WTC11 (cell line): ENCODE data around the gene NINJ2. TPM values are rescaled to one million over a fixed set of nuclear protein-coding genes. Genes with fewer than 3 reads are reported as not detected.
A peak's percentile ranks its signal among the peaks of the same experiment; 100 is the strongest.

Experiments
- AFF4 ChIP-seq: sonication (generic); formaldehyde crosslinking; IDR thresholded peaks from 2 replicates; pipeline ENCODE4 v1.8.1; 2023; ENCODE audit warnings: mild to moderate bottlenecking, missing genetic modification reagents, borderline replicate concordance
- CREB1 ChIP-seq: sonication (generic); formaldehyde crosslinking; IDR thresholded peaks from 2 replicates; pipeline ENCODE4 v1.8.0; 2023; ENCODE audit warnings: mild to moderate bottlenecking, missing genetic modification reagents
- GRHL2 ChIP-seq: fragments of 250-450 bp; sonication (Bioruptor Pico); IDR thresholded peaks from 2 replicates; pipeline ENCODE4 v1.8.0; 2022; ENCODE audit warnings: mild to moderate bottlenecking, moderate library complexity; ENCODE audit not compliant: insufficient replicate concordance, severe bottlenecking
- GTF2I ChIP-seq: fragments of 250-450 bp; sonication (Bioruptor Pico); conservative IDR thresholded peaks from 2 replicates; pipeline ENCODE4 v1.4.0; 2021; ENCODE audit warnings: mild to moderate bottlenecking
- HMGA2 ChIP-seq: fragments of 250-450 bp; sonication (Bioruptor Pico); IDR thresholded peaks from 2 replicates; pipeline ENCODE4 v1.4.0; 2021; ENCODE audit warnings: mild to moderate bottlenecking, moderate library complexity
- IRF1 ChIP-seq: sonication (generic); formaldehyde crosslinking; IDR thresholded peaks from 2 replicates; pipeline ENCODE4 v1.8.0; 2023; ENCODE audit warnings: missing genetic modification reagents
- IRF2 ChIP-seq: sonication (generic); formaldehyde crosslinking; IDR thresholded peaks from 2 replicates; pipeline ENCODE4 v1.8.0; 2022; ENCODE audit warnings: low read depth, missing genetic modification reagents, borderline replicate concordance
- MLX ChIP-seq: sonication (generic); formaldehyde crosslinking; IDR thresholded peaks from 2 replicates; pipeline ENCODE4 v1.8.1; 2023; ENCODE audit warnings: mild to moderate bottlenecking, missing genetic modification reagents, moderate library complexity
- NR3C1 ChIP-seq: sonication (generic); formaldehyde crosslinking; conservative IDR thresholded peaks from 2 replicates; pipeline ENCODE4 v1.8.1; 2023; ENCODE audit warnings: low read depth, mild to moderate bottlenecking, missing genetic modification reagents
- PRDM15 ChIP-seq: sonication (generic); formaldehyde crosslinking; IDR thresholded peaks from 2 replicates; pipeline ENCODE4 v1.8.0; 2022; ENCODE audit warnings: missing genetic modification reagents
- RORB ChIP-seq: fragments of 250-450 bp; sonication (Bioruptor Pico); IDR thresholded peaks from 2 replicates; pipeline ENCODE4 v1.9.0; 2021; ENCODE audit warnings: mild to moderate bottlenecking
- SP1 ChIP-seq: sonication (generic); formaldehyde crosslinking; conservative IDR thresholded peaks from 2 replicates; pipeline ENCODE4 v1.8.1; 2022; ENCODE audit warnings: missing genetic modification reagents
- ZBTB43 ChIP-seq: sonication (generic); formaldehyde crosslinking; IDR thresholded peaks from 2 replicates; pipeline ENCODE4 v1.8.1; 2023; ENCODE audit warnings: mild to moderate bottlenecking, missing genetic modification reagents
- ZNF219 ChIP-seq: sonication (generic); formaldehyde crosslinking; IDR thresholded peaks from 2 replicates; pipeline ENCODE4 v1.8.0; 2023; ENCODE audit warnings: missing genetic modification reagents, mild to moderate bottlenecking, borderline replicate concordance
- ZNF281 ChIP-seq: sonication (generic); formaldehyde crosslinking; IDR thresholded peaks from 2 replicates; pipeline ENCODE4 v1.8.0; 2023; ENCODE audit warnings: mild to moderate bottlenecking, missing genetic modification reagents
- ZNF425 ChIP-seq: fragments of 250-450 bp; sonication (Bioruptor Pico); conservative IDR thresholded peaks from 2 replicates; pipeline ENCODE4 v1.9.0; 2021; ENCODE audit warnings: mild to moderate bottlenecking
- ZNF532 ChIP-seq: fragments of 250-450 bp; sonication (Bioruptor Pico); IDR thresholded peaks from 2 replicates; pipeline ENCODE4 v1.9.0; 2021; ENCODE audit warnings: mild to moderate bottlenecking, borderline replicate concordance
- total RNA-seq: library from RNA; stranded (reverse); gene quantifications from 3 replicates; pipeline ENCODE4 v1.2.3, GENCODE V29; 2021

Gene NINJ2
- total RNA-seq, 1 experiment from 2014 or later: 0.42 TPM

GRCh38 chr12:575948-576614 lies 87.2 kb downstream of the NINJ2 start (continued):
- no peak for TF ChIP-seq ZNF532 (CRISPR knock-in tag)
- peak; percentile 44; the same call in 1 of the 2 replicates for TF ChIP-seq SP1
- 0 out of 2 replicates have a peak, but pooled peaks have one; percentile 74 for TF ChIP-seq ZBTB43 (CRISPR knock-in tag)
- no peak for TF ChIP-seq AFF4 (CRISPR knock-in tag)
- no peak for TF ChIP-seq HMGA2
- TF ChIP-seq MLX (CRISPR knock-in tag): no peak
- no peak for TF ChIP-seq ZNF281 (CRISPR knock-in tag)
- TF ChIP-seq IRF1: 0 out of 2 replicates have a peak, but pooled peaks have one; percentile 60
- TF ChIP-seq IRF2 (CRISPR knock-in tag): no peak
- TF ChIP-seq GRHL2 (CRISPR knock-in tag): no peak
- 0 out of 2 replicates have a peak, but pooled peaks have one; percentile 32 for TF ChIP-seq CREB1 (CRISPR knock-in tag)
- TF ChIP-seq NR3C1 (CRISPR knock-in tag): no peak
- no peak for TF ChIP-seq ZNF425 (CRISPR knock-in tag)
- TF ChIP-seq ZNF219 (CRISPR knock-in tag): no peak
- no peak for TF ChIP-seq GTF2I (CRISPR knock-in tag)
- TF ChIP-seq PRDM15 (CRISPR knock-in tag): no peak
- TF ChIP-seq RORB: no peak
